Astrocyte (in vitro differentiated cells and primary cell): ENCODE results near the gene MAGI3. TPM values are rescaled to one million over a fixed set of nuclear protein-coding genes. Genes with fewer than 3 reads are reported as not detected.

Experiments used
- DNase-seq: peaks from one replicate; pipeline ENCODE4 v3.0.0-alpha.2; 2010; ENCODE audit warnings: low read depth
- FAIRE-seq: peaks from 2 replicates; lab custom pipeline; 2011; peaks lifted over from hg19 to GRCh38; lab: Jason Lieb, UNC
- H2AFZ ChIP-seq: 2 replicates; pipeline ENCODE4 v1.6.0; 2012; ENCODE audit warnings: low read depth, low read length, inconsistent platforms
- H3K27ac ChIP-seq: 2 replicates; pipeline ENCODE4 v1.5.1; 2011; ENCODE audit warnings: low read depth, low read length, inconsistent platforms
- H3K27me3 ChIP-seq: 2 replicates; pipeline ENCODE4 v1.6.0; 2011; ENCODE audit warnings: low read length, inconsistent platforms; ENCODE audit not compliant: insufficient read depth
- H3K36me3 ChIP-seq: 2 replicates; pipeline ENCODE4 v1.5.1; 2011; ENCODE audit warnings: low read length, inconsistent platforms; ENCODE audit not compliant: insufficient read depth
- H3K4me1 ChIP-seq: 2 replicates; pipeline ENCODE4 v1.5.1; 2011; ENCODE audit warnings: low read length, inconsistent platforms; ENCODE audit not compliant: insufficient read depth
- H3K4me2 ChIP-seq: 2 replicates; pipeline ENCODE4 v1.6.0; 2012; ENCODE audit warnings: low read length, inconsistent platforms
- H3K4me3 ChIP-seq: 2 replicates; pipeline ENCODE4 v1.5.1; 2011; ENCODE audit warnings: low read depth, mild to moderate bottlenecking, low read length, inconsistent platforms; ENCODE audit not compliant: insufficient read depth
- H3K79me2 ChIP-seq: 2 replicates; pipeline ENCODE4 v1.6.0; 2012; ENCODE audit warnings: mild to moderate bottlenecking, low read length, inconsistent platforms; ENCODE audit not compliant: insufficient read depth
- H3K9ac ChIP-seq: 2 replicates; pipeline ENCODE4 v1.6.0; 2012; ENCODE audit warnings: mild to moderate bottlenecking, low read length, inconsistent platforms
- H3K9me3 ChIP-seq: 2 replicates; pipeline ENCODE4 v1.5.1; 2012; ENCODE audit warnings: low read depth, mild to moderate bottlenecking, low read length, inconsistent platforms; ENCODE audit not compliant: insufficient read depth
- H4K20me1 ChIP-seq: 2 replicates; pipeline ENCODE4 v1.6.0; 2012; ENCODE audit warnings: low read length, inconsistent platforms; ENCODE audit not compliant: insufficient read depth
- H3K27ac Mint-ChIP-seq: one replicate; pipeline ENCODE4 v1.8.0; 2021; ENCODE audit warnings: mild to moderate bottlenecking, mixed read lengths; ENCODE audit not compliant: unreplicated experiment
- H3K27me3 Mint-ChIP-seq: one replicate; pipeline ENCODE4 v1.8.0; 2021; ENCODE audit warnings: low read depth, mixed read lengths; ENCODE audit not compliant: unreplicated experiment
- H3K36me3 Mint-ChIP-seq: one replicate; pipeline ENCODE4 v1.8.0; 2021; ENCODE audit warnings: low read depth, mixed read lengths; ENCODE audit not compliant: unreplicated experiment
- H3K4me1 Mint-ChIP-seq: one replicate; pipeline ENCODE4 v1.8.0; 2021; ENCODE audit warnings: low read depth, mixed read lengths; ENCODE audit not compliant: unreplicated experiment
- H3K4me3 Mint-ChIP-seq: one replicate; pipeline ENCODE4 v1.8.0; 2021; ENCODE audit warnings: mild to moderate bottlenecking, moderate library complexity, mixed read lengths; ENCODE audit not compliant: unreplicated experiment
- H3K9me3 Mint-ChIP-seq: one replicate; pipeline ENCODE4 v1.8.0; 2021; ENCODE audit warnings: mild to moderate bottlenecking, mixed read lengths; ENCODE audit not compliant: unreplicated experiment
- EZH2 ChIP-seq: IDR thresholded peaks from 2 replicates; pipeline ENCODE4 v1.6.1; 2012; ENCODE audit warnings: mild to moderate bottlenecking, low read length, inconsistent platforms; ENCODE audit not compliant: insufficient read depth
- total RNA-seq: library from RNA; stranded (reverse); gene quantifications from 2 replicates; pipeline ENCODE4 v1.2.1, GENCODE V29; 2021
- TF ChIP-seq, protein P1 (sequence below): IDR thresholded peaks from 2 replicates; pipeline ENCODE4 v1.5.1; 2011; ENCODE audit warnings: low read depth, mild to moderate bottlenecking, inconsistent platforms, low read length, moderate library complexity; ENCODE audit not compliant: insufficient read depth

Gene MAGI3
- total RNA-seq, 1 donor from 2014 or later, result 16.5 TPM

DNA sequence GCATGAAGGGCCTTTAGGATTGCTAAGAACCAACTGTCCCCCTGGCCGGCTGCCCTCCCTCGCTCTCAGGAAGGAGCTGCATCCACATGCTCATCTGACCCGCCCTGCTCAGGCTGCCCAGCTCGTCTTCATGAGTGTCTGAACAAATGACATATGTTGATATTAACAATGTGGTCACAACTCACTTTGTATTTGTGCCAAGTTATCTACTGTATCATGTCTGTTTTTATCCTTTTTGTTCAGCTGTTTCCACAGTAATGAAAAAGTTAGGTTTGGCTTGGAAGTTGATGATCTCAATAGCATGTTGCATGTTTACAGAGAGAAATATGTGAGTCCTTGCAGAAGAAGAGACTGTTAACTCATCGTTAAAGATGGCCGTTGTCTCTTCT, 293.8 kb downstream of the MAGI3 start:
- Histone ChIP-seq H3K9me3 (no peaks in the 10 kb centered on the region), H3K9ac (no peak overlapping the region), H3K27ac (no peak overlapping the region), H3K4me2 (no peak overlapping the region), H3K4me1 (no peaks in the 10 kb centered on the region), H3K36me3 (peaks cover 3% of the 10 kb centered on the region), H3K79me2 (no peaks in the 10 kb centered on the region), H3K4me3 (no peak overlapping the region), H2AFZ (no peak overlapping the region), H4K20me1 (no peaks in the 10 kb centered on the region), H3K27me3 (no peaks in the 10 kb centered on the region)
- DNase-seq (no peak), FAIRE-seq (no peak)
- Mint-ChIP-seq H3K4me3 (no peak overlapping the region), H3K36me3 (peaks cover 4% of the 10 kb centered on the region), H3K27ac (no peak overlapping the region), H3K27me3 (no peaks in the 10 kb centered on the region), H3K4me1 (no peaks in the 10 kb centered on the region), H3K9me3 (no peaks in the 10 kb centered on the region)
- TF ChIP-seq, protein P1, sequence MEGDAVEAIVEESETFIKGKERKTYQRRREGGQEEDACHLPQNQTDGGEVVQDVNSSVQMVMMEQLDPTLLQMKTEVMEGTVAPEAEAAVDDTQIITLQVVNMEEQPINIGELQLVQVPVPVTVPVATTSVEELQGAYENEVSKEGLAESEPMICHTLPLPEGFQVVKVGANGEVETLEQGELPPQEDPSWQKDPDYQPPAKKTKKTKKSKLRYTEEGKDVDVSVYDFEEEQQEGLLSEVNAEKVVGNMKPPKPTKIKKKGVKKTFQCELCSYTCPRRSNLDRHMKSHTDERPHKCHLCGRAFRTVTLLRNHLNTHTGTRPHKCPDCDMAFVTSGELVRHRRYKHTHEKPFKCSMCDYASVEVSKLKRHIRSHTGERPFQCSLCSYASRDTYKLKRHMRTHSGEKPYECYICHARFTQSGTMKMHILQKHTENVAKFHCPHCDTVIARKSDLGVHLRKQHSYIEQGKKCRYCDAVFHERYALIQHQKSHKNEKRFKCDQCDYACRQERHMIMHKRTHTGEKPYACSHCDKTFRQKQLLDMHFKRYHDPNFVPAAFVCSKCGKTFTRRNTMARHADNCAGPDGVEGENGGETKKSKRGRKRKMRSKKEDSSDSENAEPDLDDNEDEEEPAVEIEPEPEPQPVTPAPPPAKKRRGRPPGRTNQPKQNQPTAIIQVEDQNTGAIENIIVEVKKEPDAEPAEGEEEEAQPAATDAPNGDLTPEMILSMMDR, result no peak
- TF ChIP-seq EZH2, result no peak

- no peak for TF ChIP-seq EZH2
- no peak for FAIRE-seq
These were observed 296.7 kb downstream of the MAGI3 start for GRCh38 chr1:113686891-113687618.

GRCh38 chr1:113691184-113691583, 300.9 kb downstream of the MAGI3 start:
- Mint-ChIP-seq H3K27ac (no peak overlapping the region), H3K27me3 (no peaks in the 10 kb centered on the region), H3K4me3 (no peak overlapping the region), H3K4me1 (no peaks in the 10 kb centered on the region), H3K36me3 (peaks cover 21% of the 10 kb centered on the region), H3K9me3 (peaks cover 6% of the 10 kb centered on the region)
- Histone ChIP-seq H2AFZ (no peak overlapping the region), H3K4me2 (no peak overlapping the region), H3K36me3 (no peaks in the 10 kb centered on the region), H4K20me1 (no peaks in the 10 kb centered on the region), H3K27me3 (no peaks in the 10 kb centered on the region), H3K79me2 (no peaks in the 10 kb centered on the region), H3K9me3 (peaks cover 4% of the 10 kb centered on the region), H3K9ac (no peak overlapping the region), H3K4me3 (no peak overlapping the region), H3K4me1 (no peaks in the 10 kb centered on the region), H3K27ac (no peak overlapping the region)
- FAIRE-seq (no peak), DNase-seq (no peak)
- TF ChIP-seq, protein P1, result no peak
- TF ChIP-seq EZH2, result no peak

More at GRCh38 chr1:113686891-113687618, 296.7 kb downstream of the MAGI3 start:
- Mint-ChIP-seq H3K4me3 (no peak overlapping the region), H3K27ac (no peak overlapping the region), H3K36me3 (peaks cover 5% of the 10 kb centered on the region), H3K9me3 (peaks cover 2% of the 10 kb centered on the region), H3K4me1 (no peaks in the 10 kb centered on the region), H3K27me3 (no peaks in the 10 kb centered on the region)
- no peak for DNase-seq
- no peak overlapping the region for H2AFZ ChIP-seq
- H3K27ac ChIP-seq, result no peak overlapping the region
- H3K27me3 ChIP-seq, result no peaks in the 10 kb centered on the region
- no peak overlapping the region for H3K4me2 ChIP-seq
- no peaks in the 10 kb centered on the region for H3K4me1 ChIP-seq
- H4K20me1 ChIP-seq, result no peaks in the 10 kb centered on the region
- no peaks in the 10 kb centered on the region for H3K79me2 ChIP-seq
- H3K9me3 ChIP-seq, result no peaks in the 10 kb centered on the region
- H3K9ac ChIP-seq, result no peak overlapping the region
- peaks cover 3% of the 10 kb centered on the region for H3K36me3 ChIP-seq
- H3K4me3 ChIP-seq, result no peak overlapping the region
